NT2/D1 (cell line): ENCODE data around the gene CAMK2A.

Source experiments
- DNase-seq: peaks from one replicate; pipeline ENCODE4 v3.0.0-alpha.2; 2011; ENCODE audit warnings: low read depth, low spot score
- H3K27me3 ChIP-seq: 2 replicates; pipeline ENCODE4 v1.6.0; 2011; ENCODE audit warnings: mild to moderate bottlenecking; ENCODE audit not compliant: insufficient read length, insufficient read depth
- H3K36me3 ChIP-seq: 2 replicates; pipeline ENCODE4 v1.6.1; 2011; ENCODE audit warnings: mild to moderate bottlenecking, low read length, mixed read lengths; ENCODE audit not compliant: insufficient read depth, insufficient read length
- H3K4me1 ChIP-seq: 2 replicates; pipeline ENCODE4 v1.5.1; 2011; ENCODE audit not compliant: insufficient read depth, insufficient read length
- H3K4me3 ChIP-seq: 2 replicates; pipeline ENCODE4 v1.5.1; 2011; ENCODE audit warnings: low read depth; ENCODE audit not compliant: insufficient read length
- H3K9ac ChIP-seq: 2 replicates; pipeline ENCODE4 v1.6.0; 2011; ENCODE audit warnings: low read depth; ENCODE audit not compliant: insufficient read length
- H3K9me3 ChIP-seq: 2 replicates; pipeline ENCODE4 v1.5.1; 2011; ENCODE audit warnings: mild to moderate bottlenecking, low read length; ENCODE audit not compliant: insufficient read depth
- SUZ12 ChIP-seq: IDR thresholded peaks from 2 replicates; pipeline ENCODE4 v1.6.1; 2011; ENCODE audit not compliant: insufficient read length, insufficient read depth; ENCODE audit errors: extremely low read depth
- YY1 ChIP-seq: IDR thresholded peaks from 2 replicates; pipeline ENCODE4 v1.6.1; 2011; ENCODE audit not compliant: insufficient read length, insufficient read depth
- ZNF274 ChIP-seq: IDR thresholded peaks from 2 replicates; pipeline ENCODE4 v1.6.1; 2011; ENCODE audit warnings: mild to moderate bottlenecking, low read depth, low read length

CAMK2A gene

GRCh38 chr5:150309886-150310239, 20.3 kb upstream of the CAMK2A start:
- Histone ChIP-seq H3K36me3 (no peaks in the 10 kb centered on the region), H3K4me1 (peaks cover 6% of the 10 kb centered on the region), H3K9me3 (no peaks in the 10 kb centered on the region), H3K27me3 (no peaks in the 10 kb centered on the region), H3K4me3 (no peak overlapping the region), H3K9ac (no peak overlapping the region)
- no peak for TF ChIP-seq ZNF274
- no peak for TF ChIP-seq YY1
- no peak for TF ChIP-seq SUZ12
- DNase-seq, result no peak

DNA sequence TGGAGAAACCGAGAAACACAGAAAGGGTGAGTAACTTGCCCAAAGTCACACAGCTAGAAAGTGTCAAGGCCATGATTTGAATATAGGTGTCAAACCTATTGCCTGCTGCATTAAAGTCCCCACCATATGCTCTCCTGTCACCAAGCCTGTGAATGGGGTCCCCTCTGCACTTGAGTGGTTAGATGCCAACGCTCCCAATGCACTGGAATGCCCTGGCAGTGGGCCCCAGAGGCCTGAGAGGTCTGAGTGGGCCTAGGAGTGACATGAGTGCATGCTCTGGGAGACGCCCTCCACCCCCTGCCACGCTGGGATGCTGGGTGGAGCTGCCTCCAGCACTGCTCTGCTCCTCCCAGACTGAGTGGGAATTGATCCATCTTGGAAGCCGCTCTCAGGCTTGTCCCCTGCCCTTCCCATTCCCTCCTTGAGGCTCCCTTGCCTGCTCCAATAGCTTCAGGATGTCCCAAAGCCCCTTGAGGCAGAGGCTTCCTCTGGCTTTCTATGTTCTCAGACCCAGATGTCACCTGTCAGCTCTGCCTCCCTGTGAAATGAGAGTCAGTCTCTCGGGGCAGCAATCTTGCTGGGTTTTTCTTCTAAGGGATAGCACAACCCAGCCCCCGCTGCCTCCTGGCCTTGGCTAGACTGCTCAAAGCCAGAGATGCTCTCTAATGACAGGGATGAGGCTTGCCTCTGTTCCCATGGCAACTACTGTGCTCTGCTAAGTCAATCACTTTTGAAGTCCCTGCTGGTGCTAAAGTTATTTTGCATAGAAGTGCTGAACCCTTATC, 19.7 kb upstream of the CAMK2A start:
- Histone ChIP-seq H3K36me3 (no peaks in the 10 kb centered on the region), H3K4me1 (peaks cover 6% of the 10 kb centered on the region), H3K9ac (no peak overlapping the region), H3K27me3 (no peaks in the 10 kb centered on the region), H3K4me3 (no peak overlapping the region), H3K9me3 (no peaks in the 10 kb centered on the region)
- DNase-seq, result no peak
- no peak for TF ChIP-seq ZNF274
- no peak for TF ChIP-seq YY1
- no peak for TF ChIP-seq SUZ12

DNA sequence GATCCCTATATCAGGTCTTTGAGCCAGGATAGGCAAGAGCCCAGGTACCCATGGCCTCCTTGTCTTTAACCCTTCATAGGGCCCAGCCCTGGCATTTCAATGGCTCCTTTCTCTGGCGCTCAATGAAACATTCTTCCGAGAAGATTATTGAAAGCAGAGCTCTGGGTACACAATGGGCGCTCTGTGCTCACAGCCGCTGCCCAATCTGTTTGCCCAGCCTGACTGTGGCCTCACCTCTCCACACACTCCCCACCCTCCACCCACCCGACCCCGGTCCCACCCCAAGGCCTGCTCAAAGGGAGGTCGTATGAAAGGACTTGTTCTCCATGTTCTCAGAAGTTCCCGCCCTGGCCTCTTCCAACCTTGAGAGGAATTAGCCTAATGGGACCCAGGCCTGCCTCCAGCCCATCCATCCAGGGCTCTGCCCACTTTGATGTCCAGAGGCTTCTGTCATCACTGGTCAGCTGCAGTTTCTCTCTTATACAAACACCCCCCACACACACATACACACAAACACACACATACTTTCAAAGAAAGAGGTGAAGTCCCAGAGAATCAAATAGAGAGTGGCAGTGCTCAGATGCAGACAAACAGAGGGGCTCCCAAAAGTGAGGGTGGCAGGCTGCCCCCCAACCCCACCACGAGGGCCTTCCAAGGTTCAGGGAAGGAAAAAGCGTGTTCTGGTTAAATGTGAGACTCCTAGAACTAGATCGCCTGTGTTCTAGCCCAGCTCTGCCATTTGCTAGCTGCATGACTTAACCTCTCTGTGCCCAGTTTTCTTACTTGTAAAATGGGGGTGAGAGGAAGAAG, 18.2 kb upstream of the CAMK2A start:
- Histone ChIP-seq H3K4me1 (peaks cover 9% of the 10 kb centered on the region), H3K36me3 (no peaks in the 10 kb centered on the region), H3K27me3 (no peaks in the 10 kb centered on the region), H3K9me3 (no peaks in the 10 kb centered on the region), H3K9ac (no peak overlapping the region), H3K4me3 (no peak overlapping the region)
- DNase-seq, result no peak
- no peak for TF ChIP-seq SUZ12
- no peak for TF ChIP-seq YY1
- TF ChIP-seq ZNF274, result no peak

DNA sequence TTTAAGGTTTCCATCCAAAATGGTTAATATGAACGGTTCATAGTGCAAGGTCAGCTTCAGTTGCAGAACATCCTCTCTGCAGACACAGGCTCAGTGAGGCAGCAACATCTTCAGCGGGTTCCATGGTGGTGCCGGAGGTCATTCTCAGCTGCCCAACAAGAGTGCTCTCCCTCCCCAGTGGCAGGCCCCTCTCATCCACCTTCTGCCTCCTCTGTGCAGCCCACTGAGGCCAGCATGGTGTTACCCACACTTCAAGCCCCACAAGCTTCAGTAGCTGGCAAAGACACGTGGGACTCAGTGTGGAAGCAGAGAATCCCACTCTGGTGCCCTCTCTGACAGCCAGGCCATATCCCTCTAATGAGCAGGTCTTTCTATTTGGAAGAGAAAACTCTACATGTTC, 17.2 kb upstream of the CAMK2A start:
- Histone ChIP-seq H3K4me1 (peaks cover 10% of the 10 kb centered on the region), H3K4me3 (no peak overlapping the region), H3K36me3 (no peaks in the 10 kb centered on the region), H3K9ac (no peak overlapping the region), H3K9me3 (no peaks in the 10 kb centered on the region), H3K27me3 (no peaks in the 10 kb centered on the region)
- TF ChIP-seq SUZ12 (no peak), YY1 (no peak), ZNF274 (no peak)
- DNase-seq, result no peak

DNA sequence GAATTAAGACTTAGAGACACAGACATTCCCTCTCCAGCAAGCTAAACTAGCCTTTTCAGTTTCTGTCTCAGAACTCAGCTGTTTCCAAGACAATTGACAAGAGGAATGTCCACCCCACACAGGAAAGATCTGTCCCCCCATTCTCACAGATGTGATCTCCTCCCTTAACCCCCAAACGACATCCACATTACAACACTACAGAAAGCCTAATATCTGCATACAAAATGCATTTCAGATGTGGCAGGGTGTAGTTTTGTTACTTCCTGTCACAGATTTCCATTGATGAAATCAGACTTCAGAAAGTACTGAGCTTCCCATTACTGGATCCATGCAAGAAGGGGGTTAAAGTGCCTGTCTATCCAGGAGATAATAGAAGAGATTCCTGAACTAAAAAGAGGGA, 16.0 kb upstream of the CAMK2A start:
- H3K27me3 ChIP-seq, result peaks cover 2% of the 10 kb centered on the region
- H3K9ac ChIP-seq, result no peak overlapping the region
- H3K4me3 ChIP-seq, result no peak overlapping the region
- DNase-seq, result no peak
- TF ChIP-seq ZNF274, result no peak
- no peak for TF ChIP-seq YY1
- TF ChIP-seq SUZ12, result no peak
- H3K9me3 ChIP-seq, result no peaks in the 10 kb centered on the region
- H3K4me1 ChIP-seq, result peaks cover 11% of the 10 kb centered on the region
- H3K36me3 ChIP-seq, result no peaks in the 10 kb centered on the region

DNA sequence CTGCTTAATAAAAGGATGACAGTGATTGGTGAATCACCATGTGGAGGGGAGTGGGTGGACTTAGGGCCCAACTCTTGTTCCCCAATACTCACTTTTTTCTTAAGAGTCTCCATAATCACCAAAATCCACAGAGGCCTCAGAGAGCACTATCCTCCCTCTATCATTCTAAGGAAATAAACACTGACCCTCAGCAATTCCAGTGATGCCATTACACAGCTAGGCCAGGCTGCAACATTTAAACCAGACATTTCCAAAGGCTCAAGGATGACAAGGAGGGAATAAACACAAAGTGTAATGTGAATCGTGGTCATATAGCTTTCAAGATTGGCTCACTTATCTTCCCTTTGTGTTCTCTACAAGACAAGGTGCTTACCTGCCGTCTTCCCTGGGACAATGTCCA, 15.5 kb upstream of the CAMK2A start:
- no peak for TF ChIP-seq SUZ12
- no peak for TF ChIP-seq YY1
- no peak for TF ChIP-seq ZNF274
- no peak for DNase-seq
- Histone ChIP-seq H3K27me3 (peaks cover 2% of the 10 kb centered on the region), H3K4me3 (no peak overlapping the region), H3K4me1 (peaks cover 13% of the 10 kb centered on the region), H3K36me3 (no peaks in the 10 kb centered on the region), H3K9me3 (no peaks in the 10 kb centered on the region), H3K9ac (no peak overlapping the region)

- DNase-seq, result no peak
- Histone ChIP-seq H3K36me3 (no peaks in the 10 kb centered on the region), H3K27me3 (peaks cover 2% of the 10 kb centered on the region), H3K9ac (peak overlapping the region; percentile 51), H3K9me3 (no peaks in the 10 kb centered on the region), H3K4me1 (peaks cover 13% of the 10 kb centered on the region), H3K4me3 (no peak overlapping the region)
- no peak for TF ChIP-seq YY1
- no peak for TF ChIP-seq ZNF274
- no peak for TF ChIP-seq SUZ12
Observed at GRCh38 chr5:150304481-150305081, 15.0 kb upstream of the CAMK2A start.
